Neural crest cell (in vitro differentiated cells): ENCODE results near the gene OR5D14. TPM values are rescaled to one million over a fixed set of nuclear protein-coding genes. Genes with fewer than 3 reads are reported as not detected.

ENCODE experiments used
- DNase-seq: peaks from one replicate; pipeline ENCODE4 v3.0.0; 2021; ENCODE audit warnings: low read depth, mixed read lengths, low spot score
- H3K27ac Mint-ChIP-seq: one replicate; pipeline ENCODE4 v1.8.0; 2021; ENCODE audit warnings: mild to moderate bottlenecking, mixed read lengths; ENCODE audit not compliant: unreplicated experiment
- H3K27me3 Mint-ChIP-seq: 2 replicates; pipeline ENCODE4 v1.8.0; 2021; ENCODE audit warnings: low read depth, mild to moderate bottlenecking, mixed read lengths
- H3K36me3 Mint-ChIP-seq: 2 replicates; pipeline ENCODE4 v1.8.0; 2021; ENCODE audit warnings: low read depth, mild to moderate bottlenecking, mixed read lengths
- H3K4me1 Mint-ChIP-seq: 2 replicates; pipeline ENCODE4 v1.8.0; 2021; ENCODE audit warnings: mixed read lengths
- H3K4me3 Mint-ChIP-seq: one replicate; pipeline ENCODE4 v1.8.0; 2021; ENCODE audit warnings: mild to moderate bottlenecking, mixed read lengths
- H3K9me3 Mint-ChIP-seq: 2 replicates; pipeline ENCODE4 v1.8.0; 2021; ENCODE audit warnings: mixed read lengths
- long read RNA-seq: library from polyadenylated mRNA; unstranded; transcript quantifications from one replicate; pipeline ENCODE4 v2.0.0, GENCODE V29; 2020
- total RNA-seq: library from RNA; stranded (reverse); gene quantifications from 2 replicates; pipeline ENCODE4 v1.2.1, GENCODE V29; 2021
- TF ChIP-seq, protein P1 (sequence below): fragments of 200-600 bp; sonication (generic); conservative IDR thresholded peaks from 2 replicates; pipeline ENCODE4 v1.5.0; 2021; ENCODE audit warnings: antibody characterized with exemption, mild to moderate bottlenecking

Gene OR5D14
- not detected in 2 replicates for total RNA-seq
- long read RNA-seq, result 0 reads

DNA sequence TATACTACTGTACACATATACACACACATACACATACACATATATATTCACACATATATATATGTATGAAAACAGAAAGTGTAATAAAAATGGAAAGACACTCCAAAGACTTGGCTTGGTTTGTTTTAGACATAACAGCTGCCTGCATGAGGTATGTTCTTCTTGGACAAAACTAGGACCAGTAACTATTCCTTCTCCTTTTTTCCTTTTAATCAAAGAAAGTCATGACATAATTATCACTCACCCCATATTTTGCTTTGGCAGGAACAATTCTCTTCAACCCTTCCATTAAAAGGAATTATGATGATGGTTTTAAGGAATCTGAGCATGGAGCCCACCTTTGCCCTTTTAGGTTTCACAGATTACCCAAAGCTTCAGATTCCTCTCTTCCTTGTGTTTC is at the start of gene OR5D14:
OR5D14 (plus strand) TSS at position 301 of the 400 bp plus-strand sequence; CDS start at position 301, 0 bp downstream.
- Mint-ChIP-seq H3K9me3 (peaks cover 17% of the 10 kb centered on the region), H3K4me3 (no peak within 1 kb of the TSS), H3K27me3 (no peaks in the 10 kb centered on the region), H3K27ac (no peak within 1 kb of the TSS), H3K4me1 (no peaks in the 10 kb centered on the region), H3K36me3 (peaks cover 6% of the 10 kb centered on the region)
- TF ChIP-seq, protein P1, sequence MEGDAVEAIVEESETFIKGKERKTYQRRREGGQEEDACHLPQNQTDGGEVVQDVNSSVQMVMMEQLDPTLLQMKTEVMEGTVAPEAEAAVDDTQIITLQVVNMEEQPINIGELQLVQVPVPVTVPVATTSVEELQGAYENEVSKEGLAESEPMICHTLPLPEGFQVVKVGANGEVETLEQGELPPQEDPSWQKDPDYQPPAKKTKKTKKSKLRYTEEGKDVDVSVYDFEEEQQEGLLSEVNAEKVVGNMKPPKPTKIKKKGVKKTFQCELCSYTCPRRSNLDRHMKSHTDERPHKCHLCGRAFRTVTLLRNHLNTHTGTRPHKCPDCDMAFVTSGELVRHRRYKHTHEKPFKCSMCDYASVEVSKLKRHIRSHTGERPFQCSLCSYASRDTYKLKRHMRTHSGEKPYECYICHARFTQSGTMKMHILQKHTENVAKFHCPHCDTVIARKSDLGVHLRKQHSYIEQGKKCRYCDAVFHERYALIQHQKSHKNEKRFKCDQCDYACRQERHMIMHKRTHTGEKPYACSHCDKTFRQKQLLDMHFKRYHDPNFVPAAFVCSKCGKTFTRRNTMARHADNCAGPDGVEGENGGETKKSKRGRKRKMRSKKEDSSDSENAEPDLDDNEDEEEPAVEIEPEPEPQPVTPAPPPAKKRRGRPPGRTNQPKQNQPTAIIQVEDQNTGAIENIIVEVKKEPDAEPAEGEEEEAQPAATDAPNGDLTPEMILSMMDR, result no peak
- DNase-seq, result no peak

DNA sequence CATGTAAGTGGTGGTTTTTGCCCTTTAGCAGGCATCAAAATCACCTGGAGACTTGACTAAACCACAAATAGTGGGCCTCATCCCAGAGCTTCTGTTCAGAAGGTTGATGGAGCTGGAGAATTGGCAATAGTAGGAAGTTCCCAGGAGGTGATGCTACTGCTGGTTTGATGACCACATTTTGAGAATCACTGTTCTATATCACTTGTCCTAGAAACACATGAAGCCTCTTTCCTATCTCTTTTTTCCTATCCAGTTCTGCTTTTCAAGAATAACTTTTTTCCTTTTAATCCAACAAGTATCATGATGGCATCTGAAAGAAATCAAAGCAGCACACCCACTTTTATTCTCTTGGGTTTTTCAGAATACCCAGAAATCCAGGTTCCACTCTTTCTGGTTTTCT is 22.2 kb upstream of the OR5D14 start, which contains the start of gene OR5D13:
OR5D13 (plus strand) TSS at position 301 of the 400 bp plus-strand sequence; CDS start at position 301, 0 bp downstream.
- Mint-ChIP-seq H3K36me3 (no peaks in the 10 kb centered on the region), H3K4me1 (no peaks in the 10 kb centered on the region), H3K27ac (no peak within 1 kb of the TSS), H3K27me3 (no peaks in the 10 kb centered on the region), H3K4me3 (no peak within 1 kb of the TSS), H3K9me3 (peaks cover 17% of the 10 kb centered on the region)
- TF ChIP-seq, protein P1, result no peak
- DNase-seq, result no peak

DNA sequence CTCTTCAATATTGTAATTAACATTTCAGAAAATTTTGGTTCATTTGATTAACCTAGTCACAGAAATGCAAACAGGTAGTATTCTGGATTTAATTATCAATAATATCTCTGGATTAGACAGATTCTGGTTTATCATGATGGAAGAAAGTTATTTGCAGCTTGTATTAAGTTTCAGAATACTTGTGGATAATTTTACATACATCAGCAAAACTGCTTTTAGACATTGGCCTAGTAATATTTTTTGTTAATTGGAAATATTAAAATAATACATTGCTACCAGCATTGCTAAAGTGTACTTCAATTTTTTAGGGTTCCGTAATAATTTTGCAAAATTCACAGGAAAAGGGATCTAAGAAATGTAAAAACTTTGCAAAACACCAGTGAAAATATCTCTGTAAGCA is 3.8 kb upstream of the OR5D14 start:
- Mint-ChIP-seq H3K27ac (no peak overlapping the region), H3K4me3 (no peak overlapping the region), H3K27me3 (no peaks in the 10 kb centered on the region), H3K4me1 (no peaks in the 10 kb centered on the region), H3K9me3 (peaks cover 18% of the 10 kb centered on the region), H3K36me3 (peaks cover 7% of the 10 kb centered on the region)
- no peak for DNase-seq
- TF ChIP-seq, protein P1, result no peak

DNA sequence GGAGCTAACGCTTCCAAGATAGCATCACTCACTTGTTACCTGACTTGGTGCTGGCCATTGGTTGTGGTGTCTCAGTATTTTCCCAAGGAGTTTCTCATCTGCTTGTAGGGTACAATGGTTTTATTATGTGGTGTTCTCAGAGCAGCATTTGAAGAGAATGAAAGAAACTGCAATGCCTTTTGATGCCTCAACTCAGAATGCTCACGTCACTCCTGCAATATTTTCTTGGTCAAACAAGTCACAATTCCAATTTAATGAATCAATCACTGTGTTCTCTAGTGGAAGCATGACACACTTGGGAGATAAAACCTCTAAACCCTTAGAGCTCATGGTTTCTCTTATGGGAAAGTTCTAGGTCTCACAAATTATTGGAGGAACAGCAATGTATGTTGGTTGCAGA is 2.0 kb upstream of the OR5D14 start:
- TF ChIP-seq, protein P1, result no peak
- no peaks in the 10 kb centered on the region for H3K4me1 Mint-ChIP-seq
- no peaks in the 10 kb centered on the region for H3K27me3 Mint-ChIP-seq
- H3K36me3 Mint-ChIP-seq, result peaks cover 2% of the 10 kb centered on the region
- H3K4me3 Mint-ChIP-seq, result no peak overlapping the region
- no peak for DNase-seq
- no peak overlapping the region for H3K27ac Mint-ChIP-seq
- peaks cover 12% of the 10 kb centered on the region for H3K9me3 Mint-ChIP-seq

DNA sequence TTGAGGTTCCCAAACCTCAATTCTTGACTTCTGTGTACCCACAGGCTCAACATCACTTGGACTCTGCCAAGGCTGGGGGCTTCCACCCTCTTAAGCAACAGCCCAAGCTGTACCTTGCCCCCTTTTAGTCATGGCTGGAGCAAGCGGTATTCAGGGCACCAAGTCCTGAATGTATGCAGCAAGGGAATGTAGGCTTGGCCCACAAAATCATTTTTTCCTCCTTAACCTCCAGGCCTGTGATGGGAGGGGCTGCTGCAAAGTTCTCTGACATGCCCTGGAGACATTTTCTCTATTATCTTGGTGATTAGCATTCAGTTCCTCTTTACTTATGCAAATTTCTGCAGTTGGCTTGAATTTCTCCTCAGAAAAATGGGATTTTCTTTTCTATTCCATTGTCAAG is 10.9 kb downstream of the OR5D14 start:
- H3K36me3 Mint-ChIP-seq, result no peaks in the 10 kb centered on the region
- H3K4me1 Mint-ChIP-seq, result no peaks in the 10 kb centered on the region
- H3K4me3 Mint-ChIP-seq, result no peak overlapping the region
- no peak overlapping the region for H3K27ac Mint-ChIP-seq
- TF ChIP-seq, protein P1, result no peak
- H3K9me3 Mint-ChIP-seq, result peaks cover 24% of the 10 kb centered on the region
- no peaks in the 10 kb centered on the region for H3K27me3 Mint-ChIP-seq
- DNase-seq, result no peak

DNA sequence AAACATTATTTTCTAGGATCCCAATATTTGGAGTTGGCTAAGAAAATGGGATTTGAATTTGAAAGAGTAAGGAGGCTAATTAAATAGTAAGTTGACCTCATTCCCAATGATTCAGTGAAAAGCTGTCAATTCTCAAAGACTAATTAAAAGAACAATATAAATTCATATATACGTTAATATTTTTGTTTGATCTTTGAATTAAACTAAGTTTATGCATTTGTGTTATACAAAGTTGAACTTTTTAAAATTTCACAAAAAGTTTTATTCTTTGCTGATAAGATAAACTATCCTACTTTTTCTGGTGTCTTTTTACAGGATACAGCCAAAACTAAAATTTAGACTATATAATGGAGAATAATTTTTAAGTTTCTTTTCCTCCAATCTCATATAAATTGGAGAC is 15.7 kb downstream of the OR5D14 start, which contains the start of gene OR5L1:
OR5L1 (plus strand) TSS at position 301 of the 400 bp plus-strand sequence. CDS start 100 bp downstream, outside the sequence.
- Mint-ChIP-seq H3K36me3 (peaks cover 8% of the 10 kb centered on the region), H3K27me3 (no peaks in the 10 kb centered on the region)

More for the DNA sequence above, 15.7 kb downstream of the OR5D14 start, which contains the start of gene OR5L1:
- DNase-seq, result no peak
- H3K27ac Mint-ChIP-seq, result no peak within 1 kb of the TSS
- peaks cover 24% of the 10 kb centered on the region for H3K9me3 Mint-ChIP-seq
- no peaks in the 10 kb centered on the region for H3K4me1 Mint-ChIP-seq
- H3K4me3 Mint-ChIP-seq, result no peak within 1 kb of the TSS
- TF ChIP-seq, protein P1, result no peak
